ENCODE measurements around the gene MYO18B.

MYO18B gene

GRCh38 chr22:26033071-26033470 is 291.1 kb downstream of the MYO18B start:
- no peak for DNase-seq
- no peaks in the 10 kb centered on the region for H3K36me3 ChIP-seq (replicated peaks; ENCODE audit: insufficient read depth, low read length)
- H3K4me3 ChIP-seq (ENCODE audit: low read length): no peak overlapping the region
- H3K9me3 ChIP-seq (replicated peaks; ENCODE audit: insufficient read depth, low read length): 0 out of 2 replicates have a peak, but pooled peaks cover 3% of the 10 kb centered on the region
- H3K9ac ChIP-seq (ENCODE audit: low read length): no peak overlapping the region
- no peaks in the 10 kb centered on the region for H3K79me2 ChIP-seq (ENCODE audit: low read length)
- peaks cover 54% of the 10 kb centered on the region for H3K27me3 ChIP-seq (replicated peaks; ENCODE audit: insufficient read depth, low read length)
- no peaks in the 10 kb centered on the region for H3K4me1 ChIP-seq (ENCODE audit: low read length)
- no peak overlapping the region for H3K4me2 ChIP-seq (ENCODE audit: low read depth, low read length)
- H3F3A ChIP-seq (ENCODE audit: insufficient read depth, low read length): no peaks in the 10 kb centered on the region
- H4K20me1 ChIP-seq (ENCODE audit: insufficient read depth, low read length): no peaks in the 10 kb centered on the region
- TF ChIP-seq EZH2phosphoT487 (IDR thresholded peaks at IDR 0.05; ENCODE audit: low read length) (no peak), EZH2 (optimal IDR thresholded peaks at IDR 0.05; ENCODE audit: low read depth, low read length) (no peak)
- TF ChIP-seq, protein P1, sequence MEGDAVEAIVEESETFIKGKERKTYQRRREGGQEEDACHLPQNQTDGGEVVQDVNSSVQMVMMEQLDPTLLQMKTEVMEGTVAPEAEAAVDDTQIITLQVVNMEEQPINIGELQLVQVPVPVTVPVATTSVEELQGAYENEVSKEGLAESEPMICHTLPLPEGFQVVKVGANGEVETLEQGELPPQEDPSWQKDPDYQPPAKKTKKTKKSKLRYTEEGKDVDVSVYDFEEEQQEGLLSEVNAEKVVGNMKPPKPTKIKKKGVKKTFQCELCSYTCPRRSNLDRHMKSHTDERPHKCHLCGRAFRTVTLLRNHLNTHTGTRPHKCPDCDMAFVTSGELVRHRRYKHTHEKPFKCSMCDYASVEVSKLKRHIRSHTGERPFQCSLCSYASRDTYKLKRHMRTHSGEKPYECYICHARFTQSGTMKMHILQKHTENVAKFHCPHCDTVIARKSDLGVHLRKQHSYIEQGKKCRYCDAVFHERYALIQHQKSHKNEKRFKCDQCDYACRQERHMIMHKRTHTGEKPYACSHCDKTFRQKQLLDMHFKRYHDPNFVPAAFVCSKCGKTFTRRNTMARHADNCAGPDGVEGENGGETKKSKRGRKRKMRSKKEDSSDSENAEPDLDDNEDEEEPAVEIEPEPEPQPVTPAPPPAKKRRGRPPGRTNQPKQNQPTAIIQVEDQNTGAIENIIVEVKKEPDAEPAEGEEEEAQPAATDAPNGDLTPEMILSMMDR (IDR thresholded peaks at IDR 0.05; ENCODE audit: low read length): no peak
- no peak overlapping the region for H3K27ac ChIP-seq (ENCODE audit: low read length)
- no peak overlapping the region for H2AFZ ChIP-seq (ENCODE audit: low read length)
- H3K9me2 ChIP-seq (replicated peaks; ENCODE audit: insufficient read depth, low read length): no peaks in the 10 kb centered on the region

- Histone ChIP-seq H3K4me3 (ENCODE audit: low read length) (no peak overlapping the region), H3K27me3 (replicated peaks; ENCODE audit: insufficient read depth, low read length) (peaks cover 51% of the 10 kb centered on the region), H3K4me1 (ENCODE audit: low read length) (no peaks in the 10 kb centered on the region), H3F3A (ENCODE audit: insufficient read depth, low read length) (no peaks in the 10 kb centered on the region), H3K9ac (ENCODE audit: low read length) (no peak overlapping the region), H2AFZ (ENCODE audit: low read length) (no peak overlapping the region), H3K4me2 (ENCODE audit: low read depth, low read length) (no peak overlapping the region), H3K27ac (ENCODE audit: low read length) (no peak overlapping the region), H3K36me3 (replicated peaks; ENCODE audit: insufficient read depth, low read length) (no peaks in the 10 kb centered on the region), H3K9me3 (replicated peaks; ENCODE audit: insufficient read depth, low read length) (0 out of 2 replicates have a peak, but pooled peaks cover 3% of the 10 kb centered on the region), H4K20me1 (ENCODE audit: insufficient read depth, low read length) (no peaks in the 10 kb centered on the region), H3K9me2 (replicated peaks; ENCODE audit: insufficient read depth, low read length) (no peaks in the 10 kb centered on the region), H3K79me2 (ENCODE audit: low read length) (no peaks in the 10 kb centered on the region)
- DNase-seq: no peak
- TF ChIP-seq EZH2phosphoT487 (IDR thresholded peaks at IDR 0.05; ENCODE audit: low read length) (no peak), EZH2 (optimal IDR thresholded peaks at IDR 0.05; ENCODE audit: low read depth, low read length) (no peak)
- TF ChIP-seq, protein P1 (IDR thresholded peaks at IDR 0.05; ENCODE audit: low read length): no peak
These were observed 291.6 kb downstream of the MYO18B start for GRCh38 chr22:26033586-26033985.

DNA sequence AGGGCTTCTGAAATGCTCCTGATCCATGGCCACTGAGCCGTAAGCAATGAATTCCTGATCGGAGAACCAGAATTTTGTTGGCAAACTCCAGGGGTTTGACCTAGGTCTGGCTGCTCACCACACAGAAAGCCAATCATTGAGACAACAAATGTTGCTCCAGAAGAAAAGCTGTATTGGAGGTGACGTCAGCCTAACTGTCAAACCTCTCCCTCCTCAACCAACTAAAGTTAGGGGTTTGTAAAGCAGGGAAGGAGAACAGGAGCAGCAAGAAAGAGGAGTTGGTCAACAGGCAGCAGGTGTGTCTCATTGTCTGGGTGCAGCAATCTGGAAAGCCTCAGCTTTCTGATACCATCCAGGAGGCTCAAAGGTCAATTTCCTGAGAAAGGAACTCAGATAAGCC is 293.5 kb downstream of the MYO18B start:
- H3K4me2 ChIP-seq (ENCODE audit: low read depth, low read length): no peak overlapping the region
- no peak for DNase-seq
- no peak overlapping the region for H3K27ac ChIP-seq (ENCODE audit: low read length)
- TF ChIP-seq EZH2phosphoT487 (IDR thresholded peaks at IDR 0.05; ENCODE audit: low read length): no peak
- no peak for TF ChIP-seq EZH2 (optimal IDR thresholded peaks at IDR 0.05; ENCODE audit: low read depth, low read length)
- TF ChIP-seq, protein P1 (IDR thresholded peaks at IDR 0.05; ENCODE audit: low read length): no peak
- 0 out of 2 replicates have a peak, but pooled peaks cover 3% of the 10 kb centered on the region for H3K9me3 ChIP-seq (replicated peaks; ENCODE audit: insufficient read depth, low read length)
- no peak overlapping the region for H3K4me3 ChIP-seq (ENCODE audit: low read length)
- H3K27me3 ChIP-seq (replicated peaks; ENCODE audit: insufficient read depth, low read length): peaks cover 41% of the 10 kb centered on the region
- H3K9ac ChIP-seq (ENCODE audit: low read length): no peak overlapping the region
- no peaks in the 10 kb centered on the region for H4K20me1 ChIP-seq (ENCODE audit: insufficient read depth, low read length)
- no peaks in the 10 kb centered on the region for H3K4me1 ChIP-seq (ENCODE audit: low read length)
- no peaks in the 10 kb centered on the region for H3K79me2 ChIP-seq (ENCODE audit: low read length)
- H3F3A ChIP-seq (ENCODE audit: insufficient read depth, low read length): no peaks in the 10 kb centered on the region
- H3K36me3 ChIP-seq (replicated peaks; ENCODE audit: insufficient read depth, low read length): no peaks in the 10 kb centered on the region
- H3K9me2 ChIP-seq (replicated peaks; ENCODE audit: insufficient read depth, low read length): no peaks in the 10 kb centered on the region
- no peak overlapping the region for H2AFZ ChIP-seq (ENCODE audit: low read length)
